Fibroblast of lung (primary cell): ENCODE data around the gene ITM2C. TPM values are rescaled to one million over a fixed set of nuclear protein-coding genes. Genes with fewer than 3 reads are reported as not detected.

Source experiments
- DNase-seq, 2 donors: peaks; one replicate each; pipeline versions ENCODE4 v3.0.0 to v3.0.0-alpha.2; 2010; ENCODE audit warnings: low read depth in 2 of 2
- H2AFZ ChIP-seq: 2 replicates; pipeline ENCODE4 v1.5.1; 2012; ENCODE audit warnings: low read length, control low read depth, inconsistent platforms
- H3K27ac ChIP-seq: 2 replicates; pipeline ENCODE4 v1.5.1; 2011; ENCODE audit warnings: low read length, control low read depth; ENCODE audit not compliant: insufficient read depth
- H3K27me3 ChIP-seq: 2 replicates; pipeline ENCODE4 v1.5.1; 2011; ENCODE audit warnings: mild to moderate bottlenecking, low read length; ENCODE audit not compliant: control insufficient read depth, insufficient read depth
- H3K36me3 ChIP-seq: 2 replicates; pipeline ENCODE4 v1.5.1; 2011; ENCODE audit warnings: low read length; ENCODE audit not compliant: control insufficient read depth, insufficient read depth
- H3K4me1 ChIP-seq: 2 replicates; pipeline ENCODE4 v1.5.1; 2011; ENCODE audit warnings: low read length; ENCODE audit not compliant: control insufficient read depth, insufficient read depth; ENCODE audit errors: extremely low read depth
- H3K4me2 ChIP-seq: 2 replicates; pipeline ENCODE4 v1.5.1; 2011; ENCODE audit warnings: low read length, control low read depth; ENCODE audit not compliant: insufficient read depth; ENCODE audit errors: extremely low read depth
- H3K4me3 ChIP-seq, 4 experiments: fragments of 200-600 bp in 1 of 4; sonication (generic) in 1 of 4; replicated peaks in 1 of 4; 2 replicates each; pipeline ENCODE4 v1.5.1; 2011 to 2016; ENCODE audit warnings: low read length in 4 of 4, low read depth in 3 of 4, mild to moderate bottlenecking in 3 of 4, control low read depth in 2 of 4, inconsistent platforms in 1 of 4, mixed read lengths in 1 of 4; ENCODE audit not compliant: insufficient read depth in 1 of 4; ENCODE audit errors: control extremely low read depth in 1 of 4
- H3K79me2 ChIP-seq: 2 replicates; pipeline ENCODE4 v1.5.1; 2012; ENCODE audit warnings: mild to moderate bottlenecking, low read length, inconsistent platforms; ENCODE audit not compliant: control insufficient read depth, insufficient read depth
- H3K9ac ChIP-seq: 2 replicates; pipeline ENCODE4 v1.5.1; 2011; ENCODE audit warnings: mild to moderate bottlenecking, low read length, control low read depth; ENCODE audit not compliant: insufficient read depth
- H3K9me3 ChIP-seq: 2 replicates; pipeline ENCODE4 v1.5.1; 2012; ENCODE audit warnings: low read depth, low read length; ENCODE audit not compliant: control insufficient read depth, insufficient read depth
- H4K20me1 ChIP-seq: 2 replicates; pipeline ENCODE4 v1.5.1; 2011; ENCODE audit warnings: low read length; ENCODE audit not compliant: control insufficient read depth, insufficient read depth; ENCODE audit errors: extremely low read depth
- CTCF ChIP-seq, 2 donors: IDR thresholded peaks in 1 of 2; conservative IDR thresholded peaks in 1 of 2; 1 replicate in 1 of 2; 2 replicates in 1 of 2; pipeline ENCODE4 v1.5.1; 2011 to 2012; ENCODE audit warnings: low read length in 2 of 2, control low read depth in 1 of 2, inconsistent platforms in 1 of 2, low read depth in 1 of 2, mild to moderate bottlenecking in 1 of 2
- EZH2 ChIP-seq: IDR thresholded peaks from 2 replicates; pipeline ENCODE4 v1.5.1; 2012; ENCODE audit warnings: low read length, control low read depth, mild to moderate bottlenecking; ENCODE audit errors: missing control alignments
- polyA plus RNA-seq, 2 donors: library from polyadenylated mRNA; depleted of rRNA in 1 of 2; stranded (reverse) in 1 of 2; unstranded in 1 of 2; fragments of >200 nt; gene quantifications; 2 replicates each; pipeline ENCODE4 v1.2.1, GENCODE V29; 2011 to 2012; ENCODE audit warnings: missing spikeins in 1 of 2
- total RNA-seq: library from RNA; depleted of rRNA; stranded (reverse); fragments of >200 nt; gene quantifications from 2 replicates; pipeline ENCODE4 v1.2.1, GENCODE V29; 2014

The ITM2C gene
- total and polyA plus RNA-seq, 2 donors (not counting 1 experiment from before 2014, with no cell fraction given), result 77.3 to 236 TPM

- H3K27me3 ChIP-seq, result no peaks in the 10 kb centered on the region
- H3K79me2 ChIP-seq, result no peaks in the 10 kb centered on the region
- no peak overlapping the region for H3K9ac ChIP-seq
- no peak overlapping the region for H3K27ac ChIP-seq
- H4K20me1 ChIP-seq, result no peaks in the 10 kb centered on the region
- no peak for TF ChIP-seq EZH2
- TF ChIP-seq CTCF (conservative IDR thresholded peaks at IDR 0.05 in 1 of 2, IDR thresholded peaks at IDR 0.05 in 1 of 2; ENCODE audit: low read depth in 1 of 2, low read length in 2 of 2), result no peak
- no peak overlapping the region for H3K4me3 ChIP-seq
- H3K36me3 ChIP-seq, result peaks cover 10% of the 10 kb centered on the region
- H3K4me2 ChIP-seq, result no peak overlapping the region
- no peaks in the 10 kb centered on the region for H3K9me3 ChIP-seq
- no peak for DNase-seq
- no peaks in the 10 kb centered on the region for H3K4me1 ChIP-seq
- no peak overlapping the region for H2AFZ ChIP-seq
These were observed 45.3 kb upstream of the ITM2C start for GRCh38 chr2:230819433-230819832.

- peaks cover 8% of the 10 kb centered on the region for H3K36me3 ChIP-seq
- no peak for DNase-seq
- no peaks in the 10 kb centered on the region for H3K79me2 ChIP-seq
- H4K20me1 ChIP-seq, result no peaks in the 10 kb centered on the region
- TF ChIP-seq CTCF (conservative IDR thresholded peaks at IDR 0.05 in 1 of 2, IDR thresholded peaks at IDR 0.05 in 1 of 2; ENCODE audit: low read depth in 1 of 2, low read length in 2 of 2) (no peak), EZH2 (no peak)
- H3K4me3 ChIP-seq, result no peak overlapping the region
- peaks cover 2% of the 10 kb centered on the region for H3K27me3 ChIP-seq
- no peak overlapping the region for H3K4me2 ChIP-seq
- no peak overlapping the region for H3K27ac ChIP-seq
- H3K4me1 ChIP-seq, result no peaks in the 10 kb centered on the region
- no peak overlapping the region for H2AFZ ChIP-seq
- H3K9me3 ChIP-seq, result no peaks in the 10 kb centered on the region
- H3K9ac ChIP-seq, result no peak overlapping the region
These were observed 43.3 kb upstream of the ITM2C start for GRCh38 chr2:230821261-230821990.

GRCh38 chr2:230821991-230822520 lies 42.7 kb upstream of the ITM2C start:
- Histone ChIP-seq H3K79me2 (no peaks in the 10 kb centered on the region), H3K36me3 (peaks cover 8% of the 10 kb centered on the region), H2AFZ (no peak overlapping the region), H3K9ac (no peak overlapping the region), H3K4me3 (no peak overlapping the region), H3K27ac (no peak overlapping the region), H4K20me1 (no peaks in the 10 kb centered on the region), H3K4me1 (no peaks in the 10 kb centered on the region), H3K4me2 (no peak overlapping the region), H3K9me3 (no peaks in the 10 kb centered on the region), H3K27me3 (peaks cover 2% of the 10 kb centered on the region)
- no peak for DNase-seq
- TF ChIP-seq CTCF (conservative IDR thresholded peaks at IDR 0.05 in 1 of 2, IDR thresholded peaks at IDR 0.05 in 1 of 2; ENCODE audit: low read depth in 1 of 2, low read length in 2 of 2), result no peak
- no peak for TF ChIP-seq EZH2
